Activated CD4-positive, alpha-beta memory T cell treated with anti-CD3 and anti-CD28 coated beads, Interleukin-2, amount 10 ng/mL, durations not matched to agents 7 days and 5 days (primary cell): ENCODE measurements around the gene ZNF536. TPM values are rescaled to one million over a fixed set of nuclear protein-coding genes. Genes with fewer than 3 reads are reported as not detected.
"Not testable (repeated sequence)": the region's sequence is repeated elsewhere in the genome, so short reads cannot be mapped to it uniquely, and the experiment has no call there.

ENCODE experiments used
- CTCF ChIA-PET: fragments of 350-600 bp; sonication (Branson Sonifier 250); formaldehyde crosslinking; loops from one replicate; lab custom pipeline; 2021; ENCODE audit warnings: antibody characterized with exemption, inconsistent platforms; lab: Charles Lee
- POLR2A ChIA-PET: fragments of 350-600 bp; sonication (Branson Sonifier 250); formaldehyde crosslinking; loops from one replicate; lab custom pipeline; 2021; ENCODE audit warnings: antibody characterized with exemption; lab: Charles Lee
- DNase-seq: peaks from one replicate; pipeline ENCODE4 v3.0.0-alpha.2; 2020
- H3K27ac Mint-ChIP-seq: one replicate; pipeline ENCODE4 v1.8.0; 2021; ENCODE audit warnings: mild to moderate bottlenecking, mixed read lengths
- H3K27me3 Mint-ChIP-seq: one replicate; pipeline ENCODE4 v1.8.0; 2021; ENCODE audit warnings: mixed read lengths
- H3K36me3 Mint-ChIP-seq: one replicate; pipeline ENCODE4 v1.8.0; 2021; ENCODE audit warnings: low read depth, mixed read lengths
- H3K4me1 Mint-ChIP-seq: one replicate; pipeline ENCODE4 v1.8.0; 2021; ENCODE audit warnings: mixed read lengths
- H3K4me3 Mint-ChIP-seq: one replicate; pipeline ENCODE4 v1.8.0; 2021; ENCODE audit warnings: mild to moderate bottlenecking, mixed read lengths
- H3K9me3 Mint-ChIP-seq: one replicate; pipeline ENCODE4 v1.8.0; 2021; ENCODE audit warnings: mixed read lengths
- total RNA-seq, 2 experiments: library from RNA; stranded (reverse); gene quantifications; one replicate each; pipeline ENCODE4 v1.2.3, GENCODE V29; 2021

Gene ZNF536
- total RNA-seq, 2 experiments from 2014 or later = not detected

GRCh38 chr19:30447553-30447870 lies 75.3 kb downstream of the ZNF536 start:
- Mint-ChIP-seq H3K27ac (no peak overlapping the region), H3K4me3 (no peak overlapping the region), H3K36me3 (no peaks in the 10 kb centered on the region), H3K9me3 (no peaks in the 10 kb centered on the region), H3K4me1 (no peaks in the 10 kb centered on the region), H3K27me3 (peaks cover 5% of the 10 kb centered on the region)
- CTCF ChIA-PET = no interaction called here
- no peak for DNase-seq
- POLR2A ChIA-PET = no interaction called here

DNA sequence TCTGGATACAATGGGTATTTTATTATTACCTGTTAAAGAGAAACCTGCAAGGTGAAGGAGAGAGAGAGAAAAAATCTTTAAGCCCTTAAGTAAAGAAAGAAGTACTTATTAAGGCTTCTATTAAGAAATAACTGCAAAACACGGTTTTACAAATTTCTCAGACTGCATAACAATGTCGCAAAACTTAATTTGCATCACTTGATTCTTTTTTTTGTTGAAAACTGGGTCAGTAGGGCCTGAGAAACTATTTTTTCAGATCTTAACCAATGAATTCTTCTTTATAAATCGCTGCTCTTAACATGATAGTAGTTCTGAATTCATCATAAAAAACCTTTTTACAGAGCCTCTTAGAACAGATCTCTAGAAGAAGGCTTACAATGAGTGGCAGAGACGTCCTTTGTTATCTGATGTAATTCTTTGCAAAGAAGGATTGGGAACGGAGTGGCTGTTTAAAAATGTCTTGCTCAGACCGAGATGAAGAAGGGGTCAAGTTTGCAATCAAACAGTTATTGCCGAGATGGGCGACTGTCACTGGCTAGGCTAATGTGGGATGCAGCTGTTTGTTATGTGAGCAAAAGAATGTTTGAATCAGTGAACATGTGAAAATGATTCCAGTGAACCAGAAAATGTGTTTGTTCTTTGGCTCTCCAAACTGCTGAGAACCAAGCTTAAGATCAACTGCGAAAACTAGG lies 76.3 kb downstream of the ZNF536 start:
- H3K4me1 Mint-ChIP-seq = no peaks in the 10 kb centered on the region
- H3K27me3 Mint-ChIP-seq = peaks cover 5% of the 10 kb centered on the region
- no peak overlapping the region for H3K4me3 Mint-ChIP-seq
- DNase-seq = no peak
- H3K36me3 Mint-ChIP-seq = no peaks in the 10 kb centered on the region
- CTCF ChIA-PET = no interaction called here
- H3K27ac Mint-ChIP-seq = no peak overlapping the region
- H3K9me3 Mint-ChIP-seq = no peaks in the 10 kb centered on the region
- POLR2A ChIA-PET = no interaction called here

DNA sequence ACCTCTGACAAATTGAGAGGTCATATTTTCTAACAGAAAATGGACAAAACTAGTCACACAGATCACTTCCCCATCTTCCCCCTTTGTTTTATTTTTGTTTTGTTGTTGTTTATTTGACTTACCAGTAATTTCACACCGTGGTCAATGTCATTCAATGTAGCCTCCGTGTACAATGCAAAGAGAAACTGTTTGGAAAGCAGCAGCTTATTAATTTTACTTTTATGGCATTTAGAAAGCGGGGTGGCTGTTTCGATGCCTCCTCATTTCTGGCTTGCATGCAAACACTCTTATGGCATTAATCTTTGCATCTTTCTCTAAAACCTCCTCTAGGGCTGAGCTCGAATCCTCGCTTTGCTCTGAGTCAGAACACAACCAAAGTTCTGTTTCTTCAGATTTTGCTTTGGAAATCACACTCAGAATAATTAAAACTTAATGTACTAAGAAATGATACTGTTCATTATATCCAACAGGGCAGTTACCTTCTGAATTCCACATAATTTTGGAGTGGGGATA lies 77.0 kb downstream of the ZNF536 start:
- Mint-ChIP-seq H3K27ac (no peak overlapping the region), H3K4me1 (no peaks in the 10 kb centered on the region), H3K9me3 (no peaks in the 10 kb centered on the region), H3K36me3 (no peaks in the 10 kb centered on the region), H3K27me3 (peaks cover 5% of the 10 kb centered on the region), H3K4me3 (no peak overlapping the region)
- POLR2A ChIA-PET = no interaction called here
- CTCF ChIA-PET = no interaction called here
- DNase-seq = no peak

- ChIA-PET POLR2A (no interaction called here), CTCF (no interaction called here)
- Mint-ChIP-seq H3K36me3 (no peaks in the 10 kb centered on the region), H3K4me3 (no peak overlapping the region), H3K4me1 (no peaks in the 10 kb centered on the region), H3K27me3 (peaks cover 5% of the 10 kb centered on the region), H3K9me3 (no peaks in the 10 kb centered on the region), H3K27ac (no peak overlapping the region)
- no peak for DNase-seq
Measured at GRCh38 chr19:30449673-30450072, 77.5 kb downstream of the ZNF536 start.

- H3K27me3 Mint-ChIP-seq = peaks cover 5% of the 10 kb centered on the region
- no peaks in the 10 kb centered on the region for H3K36me3 Mint-ChIP-seq
- ChIA-PET CTCF (no interaction called here), POLR2A (no interaction called here)
- DNase-seq = no peak
- no peaks in the 10 kb centered on the region for H3K4me1 Mint-ChIP-seq
- H3K4me3 Mint-ChIP-seq = no peak overlapping the region
- no peaks in the 10 kb centered on the region for H3K9me3 Mint-ChIP-seq
- no peak overlapping the region for H3K27ac Mint-ChIP-seq
Measured at GRCh38 chr19:30450100-30450499, 77.9 kb downstream of the ZNF536 start.

DNA sequence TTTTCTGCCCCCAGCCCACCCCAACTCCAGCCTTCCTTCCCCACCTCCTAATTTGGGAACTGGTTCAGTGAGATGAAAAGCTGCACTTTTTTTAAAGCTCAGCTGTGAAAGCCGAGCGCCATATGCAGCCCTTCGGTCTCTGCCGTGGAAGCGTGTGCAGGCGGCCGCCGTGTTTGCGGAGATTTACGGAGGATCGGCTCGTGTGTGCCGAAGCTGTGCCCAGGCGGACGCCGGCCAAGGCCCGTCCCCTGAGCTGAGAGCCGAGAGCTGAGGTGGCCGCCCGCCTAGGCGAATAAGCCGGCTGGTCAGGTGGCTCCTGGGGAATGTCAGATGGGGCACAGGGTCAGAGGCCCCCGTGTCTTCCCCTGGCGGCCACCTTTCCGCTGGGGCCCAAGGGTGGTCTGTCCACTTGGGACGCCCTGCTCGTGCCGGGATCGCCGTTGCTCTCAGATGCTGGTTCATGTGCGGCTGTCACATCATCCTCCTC lies 78.7 kb downstream of the ZNF536 start:
- DNase-seq = no peak
- Mint-ChIP-seq H3K27me3 (peaks cover 5% of the 10 kb centered on the region), H3K27ac (no peak overlapping the region), H3K9me3 (no peaks in the 10 kb centered on the region), H3K4me1 (no peaks in the 10 kb centered on the region), H3K36me3 (no peaks in the 10 kb centered on the region), H3K4me3 (no peak overlapping the region)
- ChIA-PET CTCF (no interaction called here), POLR2A (no interaction called here)

- no peak for DNase-seq
- Mint-ChIP-seq H3K27me3 (peaks cover 5% of the 10 kb centered on the region), H3K4me3 (no peak overlapping the region), H3K9me3 (no peaks in the 10 kb centered on the region), H3K36me3 (no peaks in the 10 kb centered on the region), H3K4me1 (no peaks in the 10 kb centered on the region), H3K27ac (no peak overlapping the region)
- ChIA-PET POLR2A (no interaction called here), CTCF (no interaction called here)
Measured at GRCh38 chr19:30452931-30453330, 80.7 kb downstream of the ZNF536 start.

GRCh38 chr19:30453743-30454142 lies 81.6 kb downstream of the ZNF536 start:
- Mint-ChIP-seq H3K4me1 (no peaks in the 10 kb centered on the region), H3K4me3 (no peak overlapping the region), H3K9me3 (peaks cover 1% of the 10 kb centered on the region), H3K27ac (no peak overlapping the region), H3K36me3 (no peaks in the 10 kb centered on the region), H3K27me3 (peaks cover 3% of the 10 kb centered on the region)
- POLR2A ChIA-PET = no interaction called here
- DNase-seq = no peak
- CTCF ChIA-PET = no interaction called here

GRCh38 chr19:30455881-30456280 lies 83.7 kb downstream of the ZNF536 start:
- no peak overlapping the region for H3K27ac Mint-ChIP-seq
- peaks cover 9% of the 10 kb centered on the region for H3K9me3 Mint-ChIP-seq
- no peaks in the 10 kb centered on the region for H3K27me3 Mint-ChIP-seq

GRCh38 chr19:30457484-30457883 lies 85.3 kb downstream of the ZNF536 start:
- no peaks in the 10 kb centered on the region for H3K27me3 Mint-ChIP-seq
- ChIA-PET CTCF (no interaction called here), POLR2A (no interaction called here)
- no peak overlapping the region for H3K4me3 Mint-ChIP-seq
- no peaks in the 10 kb centered on the region for H3K36me3 Mint-ChIP-seq
- H3K9me3 Mint-ChIP-seq = peaks cover 9% of the 10 kb centered on the region
- H3K27ac Mint-ChIP-seq = no peak overlapping the region
- no peak for DNase-seq
- H3K4me1 Mint-ChIP-seq = no peaks in the 10 kb centered on the region

More at GRCh38 chr19:30455881-30456280, 83.7 kb downstream of the ZNF536 start:
- no peaks in the 10 kb centered on the region for H3K36me3 Mint-ChIP-seq
- POLR2A ChIA-PET = no interaction called here
- no peaks in the 10 kb centered on the region for H3K4me1 Mint-ChIP-seq
- no peak overlapping the region for H3K4me3 Mint-ChIP-seq
- no peak for DNase-seq
- CTCF ChIA-PET = interaction anchor here (0.7 kb wide), 1 partner anchor 939 kb away, joined by 4 read pairs; no protein-coding TSS in a partner anchor

- ChIA-PET POLR2A (no interaction called here), CTCF (no interaction called here)
- no peak for DNase-seq
- H3K9me3 Mint-ChIP-seq = peaks cover 9% of the 10 kb centered on the region
- no peaks in the 10 kb centered on the region for H3K27me3 Mint-ChIP-seq
- no peak overlapping the region for H3K27ac Mint-ChIP-seq
- H3K36me3 Mint-ChIP-seq = no peaks in the 10 kb centered on the region
- no peak overlapping the region for H3K4me3 Mint-ChIP-seq
- no peaks in the 10 kb centered on the region for H3K4me1 Mint-ChIP-seq
Measured at GRCh38 chr19:30459859-30460258, 87.7 kb downstream of the ZNF536 start.

DNA sequence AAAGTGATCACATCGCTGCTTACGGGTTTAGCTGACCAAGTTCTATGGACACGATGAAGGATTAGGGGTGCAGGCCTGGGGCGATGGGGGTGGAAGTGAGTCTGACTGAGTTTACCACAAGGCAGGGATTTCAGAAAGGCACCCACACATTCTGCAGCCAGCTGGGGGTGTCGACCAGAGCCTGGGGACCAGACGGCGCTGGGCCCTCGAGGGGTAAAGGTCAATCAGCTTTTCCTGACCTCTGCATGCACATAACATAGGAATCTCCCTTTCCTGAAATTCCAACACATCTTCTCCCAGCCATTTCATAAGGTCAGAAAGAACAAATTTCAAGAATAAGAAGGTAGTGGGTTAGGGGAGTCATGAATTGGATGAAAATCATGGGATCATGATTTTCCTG lies 92.0 kb downstream of the ZNF536 start:
- Mint-ChIP-seq H3K9me3 (peaks cover 7% of the 10 kb centered on the region), H3K4me3 (no peak overlapping the region), H3K4me1 (no peaks in the 10 kb centered on the region), H3K27me3 (no peaks in the 10 kb centered on the region), H3K36me3 (no peaks in the 10 kb centered on the region), H3K27ac (no peak overlapping the region)
- ChIA-PET POLR2A (no interaction called here), CTCF (no interaction called here)
- DNase-seq = no peak

GRCh38 chr19:30466598-30466997 lies 94.4 kb downstream of the ZNF536 start:
- CTCF ChIA-PET, DNase-seq, H3K27ac Mint-ChIP-seq, H3K27me3 Mint-ChIP-seq, POLR2A ChIA-PET, H3K9me3 Mint-ChIP-seq, H3K4me3 Mint-ChIP-seq, H3K36me3 Mint-ChIP-seq, H3K4me1 Mint-ChIP-seq: not testable (repeated sequence)

GRCh38 chr19:30467239-30467638 lies 95.1 kb downstream of the ZNF536 start:
- CTCF ChIA-PET = no interaction called here
- no peak for DNase-seq
- Mint-ChIP-seq H3K27ac (no peak overlapping the region), H3K27me3 (no peaks in the 10 kb centered on the region), H3K36me3 (no peaks in the 10 kb centered on the region), H3K9me3 (peaks cover 5% of the 10 kb centered on the region), H3K4me1 (no peaks in the 10 kb centered on the region), H3K4me3 (no peak overlapping the region)
- POLR2A ChIA-PET = no interaction called here
